Fibroblast of peridontal ligament (primary cell): Measurements from ENCODE around the gene CORIN.
"Not testable (repeated sequence)": the region's sequence is repeated elsewhere in the genome, so short reads cannot be mapped to it uniquely, and the experiment has no call there.

ENCODE experiments used
- DNase-seq: peaks from one replicate; pipeline ENCODE4 v3.0.0-alpha.2; 2010; ENCODE audit errors: extremely low read depth

Gene CORIN

DNA sequence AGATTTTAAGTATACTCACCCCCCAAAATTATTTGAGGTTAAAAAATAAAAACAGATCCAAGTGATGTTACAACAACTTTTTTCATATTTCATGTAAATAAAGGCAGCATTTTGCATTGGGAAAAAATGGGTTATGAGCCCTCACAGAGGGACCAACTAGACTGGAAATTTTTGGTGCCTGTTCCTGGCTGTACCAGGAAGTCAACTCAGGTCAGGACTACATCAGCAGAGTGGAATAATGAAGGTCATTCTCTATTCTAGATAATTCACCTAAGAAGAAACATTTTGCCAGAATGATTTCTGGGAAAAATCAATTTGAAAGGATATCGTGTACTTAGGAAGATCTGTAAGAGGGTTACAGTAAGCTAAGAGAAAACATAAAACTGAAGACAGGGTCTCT is 66.8 kb downstream of the CORIN start:
- no peak for DNase-seq

- not testable (repeated sequence) for DNase-seq
Observed at GRCh38 chr4:47767956-47768355, 69.9 kb downstream of the CORIN start.

DNA sequence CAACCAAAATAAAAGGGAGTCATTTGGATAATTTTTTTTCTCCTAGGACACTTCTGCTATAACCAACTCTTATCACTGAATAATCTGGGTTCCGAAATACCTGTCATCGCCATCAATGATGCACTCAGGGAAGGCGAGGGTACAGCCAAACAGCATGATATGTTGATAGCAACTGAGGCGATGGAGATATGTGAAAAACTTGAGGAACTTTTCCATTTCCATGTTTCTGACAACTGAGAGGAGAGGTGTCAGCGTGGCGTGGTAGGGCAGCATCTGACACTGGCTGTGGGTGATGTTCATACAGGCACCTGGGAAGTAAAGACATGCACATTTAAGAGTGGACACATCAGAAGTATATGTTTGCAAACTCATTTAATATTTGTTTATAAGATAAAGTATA is 74.6 kb downstream of the CORIN start:
- DNase-seq = no peak

- DNase-seq = no peak
Observed at GRCh38 chr4:47762376-47763266, 75.2 kb downstream of the CORIN start.

GRCh38 chr4:47753316-47753715 is 84.6 kb downstream of the CORIN start:
- DNase-seq = not testable (repeated sequence)

- DNase-seq = no peak
Observed at GRCh38 chr4:47752214-47752613, 85.7 kb downstream of the CORIN start.

GRCh38 chr4:47750788-47751187 is 87.1 kb downstream of the CORIN start:
- no peak for DNase-seq

DNA sequence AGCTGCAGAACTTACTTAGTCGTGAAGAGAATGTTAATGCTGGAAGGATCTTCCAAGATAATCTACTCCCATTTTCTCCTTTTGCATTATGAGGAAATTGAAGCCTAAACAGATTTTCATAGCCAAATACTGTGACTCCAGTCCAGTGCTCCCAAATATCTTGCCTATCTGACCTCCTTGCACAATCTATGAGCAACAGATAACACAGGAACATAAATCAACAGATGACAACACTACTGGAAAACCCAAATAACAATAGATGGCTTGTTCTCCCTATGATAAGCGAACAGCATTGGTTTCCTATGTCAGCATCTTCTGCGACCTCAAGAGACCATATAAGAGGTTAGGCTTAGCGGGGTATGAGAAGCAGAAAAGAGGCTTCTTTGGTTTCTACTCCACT is 88.0 kb downstream of the CORIN start:
- no peak for DNase-seq

GRCh38 chr4:47749060-47749459 is 88.8 kb downstream of the CORIN start:
- no peak for DNase-seq

GRCh38 chr4:47747846-47748494 is 89.9 kb downstream of the CORIN start:
- DNase-seq = no peak

DNA sequence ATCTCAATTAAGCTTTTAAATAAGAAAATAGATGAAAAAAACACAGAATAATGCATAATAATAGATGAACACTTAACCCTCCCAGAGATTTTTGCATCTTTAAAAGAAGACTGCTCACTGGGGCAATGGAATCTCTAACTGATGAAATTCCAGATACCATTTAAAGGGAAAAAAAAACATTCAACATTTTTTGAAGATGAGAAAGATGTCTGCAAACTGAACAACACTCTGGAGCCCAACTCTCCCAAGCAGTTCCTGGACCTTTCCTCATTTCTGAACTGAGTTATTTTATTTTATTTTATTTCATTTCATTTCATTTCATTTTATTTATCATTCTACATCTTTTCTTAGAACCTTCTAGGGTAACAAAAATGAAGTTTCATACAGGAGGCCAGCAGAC is 90.7 kb downstream of the CORIN start:
- no peak for DNase-seq

DNA sequence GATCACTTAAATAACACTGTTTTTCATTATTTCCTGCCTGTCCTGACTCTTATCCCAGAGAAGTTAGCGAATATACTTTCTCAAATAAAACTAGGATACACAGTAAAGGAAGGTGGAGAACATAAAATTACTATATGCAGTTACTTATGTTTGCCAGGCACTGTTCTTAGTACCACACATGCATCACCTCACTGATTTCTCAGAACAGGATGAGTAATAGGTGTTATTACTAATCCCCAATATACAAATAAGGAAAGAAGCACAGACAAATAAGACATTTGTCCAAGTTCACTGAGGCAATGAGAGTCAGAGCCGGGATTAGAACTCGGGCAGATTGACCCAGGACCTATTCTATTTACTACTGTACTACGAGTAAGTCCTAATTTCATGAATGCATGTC is 91.7 kb downstream of the CORIN start:
- no peak for DNase-seq

DNA sequence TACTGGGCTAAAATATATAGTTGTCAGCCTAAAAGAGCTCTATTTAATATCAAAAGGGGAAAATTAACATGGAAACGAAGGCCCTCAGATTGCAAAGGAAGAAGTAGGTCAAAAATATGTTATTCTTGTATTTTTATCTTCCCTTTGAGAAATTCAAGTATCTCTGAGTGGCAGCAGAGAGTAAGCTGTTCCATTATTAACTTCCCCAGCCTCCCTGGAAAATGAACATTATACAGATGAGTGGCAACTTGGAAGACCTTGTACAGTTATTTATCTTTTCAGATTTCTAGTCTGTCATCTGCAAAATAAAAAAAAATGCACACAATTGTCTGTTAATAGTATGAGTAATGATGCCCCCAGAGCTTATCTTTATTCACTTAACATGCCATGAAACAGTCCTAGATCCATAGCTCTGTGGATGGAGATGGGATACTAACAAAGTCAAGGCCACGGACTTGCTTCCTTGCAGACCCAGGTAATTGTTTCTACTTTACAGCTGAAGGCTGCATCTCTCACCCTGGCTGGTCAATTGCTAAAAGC is 93.0 kb downstream of the CORIN start:
- no peak for DNase-seq

DNA sequence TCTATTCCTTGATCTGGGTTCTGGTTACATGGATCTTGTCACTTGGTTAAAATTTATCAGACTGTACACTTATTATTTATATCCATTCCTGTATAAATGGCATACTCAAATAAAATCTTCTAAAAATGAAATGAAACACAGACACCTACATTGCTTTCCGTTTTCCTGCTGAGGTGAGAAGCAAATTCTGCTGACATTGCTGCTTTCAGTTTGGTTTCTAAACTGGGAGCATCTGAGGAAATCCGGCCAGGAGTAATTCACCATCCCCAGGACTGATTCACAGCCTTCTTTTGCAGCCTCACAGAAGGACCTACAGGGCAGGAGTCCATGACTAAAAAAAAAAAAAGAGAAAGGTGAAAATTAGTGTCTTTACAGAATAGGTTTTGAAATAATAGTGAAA is 93.6 kb downstream of the CORIN start:
- no peak for DNase-seq

GRCh38 chr4:47741200-47741599 is 96.7 kb downstream of the CORIN start:
- peak; percentile 19 for DNase-seq

- DNase-seq = no peak
Observed at GRCh38 chr4:47737326-47737725, 100.5 kb downstream of the CORIN start.

DNA sequence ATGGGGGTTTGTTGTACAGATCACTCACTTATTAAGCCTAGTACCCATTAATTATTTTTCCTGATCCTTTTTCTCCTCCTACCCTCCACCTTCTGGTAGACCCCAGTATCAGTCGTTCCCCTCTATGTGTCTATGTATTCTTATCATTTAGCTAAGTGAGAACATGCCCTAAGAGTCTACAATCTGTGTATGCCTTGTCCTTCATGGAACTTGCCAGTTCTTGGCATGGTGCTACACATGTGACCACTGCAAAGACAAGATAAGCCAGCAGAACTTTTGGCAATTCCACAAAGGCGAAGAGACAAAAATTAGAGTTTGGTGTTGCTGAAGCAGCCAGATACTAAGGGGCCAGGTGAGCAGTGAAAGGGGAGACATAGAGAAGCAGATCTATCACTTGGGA is 101.3 kb downstream of the CORIN start:
- DNase-seq = no peak

GRCh38 chr4:47736146-47736545 is 101.7 kb downstream of the CORIN start:
- no peak for DNase-seq

DNA sequence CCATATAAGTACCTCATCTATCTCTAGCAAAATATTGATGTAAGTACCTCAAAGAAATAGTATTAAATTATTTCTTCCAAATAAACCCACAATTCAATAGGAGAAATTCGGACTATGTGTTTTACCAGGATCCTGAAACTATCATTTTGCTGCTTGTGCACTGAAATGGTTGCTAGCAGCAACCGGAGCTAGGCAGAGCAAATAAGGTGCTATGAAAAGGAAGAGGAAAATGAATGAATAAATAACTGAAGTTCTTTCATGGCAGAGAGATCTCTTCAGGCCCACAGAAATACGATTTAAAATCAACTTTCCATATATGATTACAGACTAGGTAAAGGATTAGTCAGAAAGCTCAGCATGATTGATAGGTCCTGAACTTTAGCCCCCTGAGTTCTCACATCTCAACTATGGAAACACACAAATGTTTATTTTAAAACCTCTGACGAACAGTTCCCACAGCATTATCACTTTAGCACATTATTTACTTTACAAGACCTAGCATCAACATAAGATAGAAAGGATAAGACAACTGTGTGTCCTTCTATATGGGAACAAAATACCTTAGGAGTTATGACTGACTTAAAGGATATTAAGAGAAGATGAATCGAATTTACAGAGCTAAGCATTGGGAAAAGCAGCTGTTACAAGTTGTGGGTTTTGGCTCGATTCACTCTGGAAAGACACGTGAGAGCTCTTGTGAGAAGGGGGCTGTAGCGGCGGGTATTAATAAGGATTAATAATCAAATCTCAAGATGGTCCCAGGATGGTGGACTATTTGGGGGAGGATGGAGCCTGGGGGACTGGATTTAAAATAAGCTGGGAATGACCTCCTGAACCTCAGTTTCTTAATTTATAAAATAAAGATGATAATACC is 104.3 kb downstream of the CORIN start:
- DNase-seq = no peak

- no peak for DNase-seq
Observed at GRCh38 chr4:47731182-47731581, 106.7 kb downstream of the CORIN start.

DNA sequence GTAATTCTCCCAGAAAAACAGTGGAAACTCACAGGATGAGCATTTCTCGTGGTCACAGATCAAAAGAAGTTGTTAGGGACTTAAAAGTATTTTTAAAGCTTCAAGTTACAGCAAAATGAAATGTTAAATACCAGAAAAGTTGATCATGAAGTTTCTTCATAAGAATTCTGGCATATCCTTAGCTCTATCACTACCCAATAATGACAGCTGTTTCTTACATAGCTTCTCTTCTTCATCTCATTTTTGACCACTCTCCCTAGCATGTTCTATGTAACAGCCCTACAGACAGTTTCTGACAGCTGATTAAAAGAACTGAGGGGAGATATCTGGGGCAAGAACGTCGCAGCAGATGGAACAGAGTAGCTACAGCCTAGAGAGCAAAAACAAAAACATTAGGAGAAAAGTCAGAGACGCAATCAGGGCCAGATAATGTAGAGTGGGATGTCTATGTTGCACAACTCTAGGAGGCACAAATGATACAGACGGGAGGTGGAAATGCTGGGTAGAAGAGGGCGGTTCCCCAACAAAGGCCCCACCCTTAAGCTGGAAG is 108.7 kb downstream of the CORIN start:
- DNase-seq = no peak
